Cardiac septum (tissue), 1 donor: ENCODE data around the gene TADA3. TPM values are rescaled to one million over a fixed set of nuclear protein-coding genes. Genes with fewer than 3 reads are reported as not detected.
A peak's percentile ranks its signal among the peaks of the same experiment; 100 is the strongest.
"Not testable (repeated sequence)": the region's sequence is repeated elsewhere in the genome, so short reads cannot be mapped to it uniquely, and the experiment has no call there.

Source experiments
- DNase-seq: peaks from one replicate; pipeline ENCODE4 v3.0.0-alpha.2; 2020; ENCODE audit warnings: low spot score
- intact Hi-C: fragments of 100-400 bp; cut with DNase I; formaldehyde crosslinking; loops from one replicate; pipeline ENCODE4 v1.14.0; 2022
- total RNA-seq: library from RNA; stranded (reverse); fragmentation: NEBNext Ultra II Directional; extraction: Animal tissue kit (Norgen Biotek cat#: 25700); gene quantifications from one replicate; pipeline ENCODE4 v1.2.1, GENCODE V29; 2021
- donor health status: DM: no; HTN: no; CAD: no.

The TADA3 gene
- total RNA-seq, 1 donor from 2014 or later: 50.1 TPM

GRCh38 chr3:9786825-9787669, 5.2 kb downstream of the TADA3 start:
- intact Hi-C loops: no loop called here
- DNase-seq: no peak

DNA sequence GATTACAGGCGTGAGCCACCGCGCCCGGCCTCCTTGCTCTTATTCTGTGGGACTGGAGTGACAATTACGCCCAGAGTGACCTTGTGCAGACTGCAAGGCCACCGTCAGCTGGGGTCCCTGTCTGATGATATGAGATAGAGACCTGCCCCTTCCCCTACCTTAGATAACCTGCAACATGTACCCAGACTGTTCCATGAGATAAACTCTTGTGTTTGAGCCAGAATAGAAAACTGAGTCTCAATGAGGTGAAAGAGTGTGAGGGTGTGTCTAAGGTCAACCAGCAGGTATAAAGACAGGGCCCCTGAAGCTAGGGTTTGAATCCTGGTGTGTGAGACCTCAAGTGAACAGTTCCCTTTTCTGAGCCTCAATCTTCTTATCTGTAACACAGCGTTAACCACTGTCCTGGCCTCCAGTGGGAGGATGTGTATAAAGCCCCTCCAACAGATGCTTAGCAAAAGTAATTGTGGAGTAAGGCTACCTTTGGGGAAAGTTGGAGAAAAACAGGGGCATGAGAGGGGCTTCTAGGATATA, 6.0 kb downstream of the TADA3 start:
- DNase-seq: no peak
- intact Hi-C loops: no loop called here

DNA sequence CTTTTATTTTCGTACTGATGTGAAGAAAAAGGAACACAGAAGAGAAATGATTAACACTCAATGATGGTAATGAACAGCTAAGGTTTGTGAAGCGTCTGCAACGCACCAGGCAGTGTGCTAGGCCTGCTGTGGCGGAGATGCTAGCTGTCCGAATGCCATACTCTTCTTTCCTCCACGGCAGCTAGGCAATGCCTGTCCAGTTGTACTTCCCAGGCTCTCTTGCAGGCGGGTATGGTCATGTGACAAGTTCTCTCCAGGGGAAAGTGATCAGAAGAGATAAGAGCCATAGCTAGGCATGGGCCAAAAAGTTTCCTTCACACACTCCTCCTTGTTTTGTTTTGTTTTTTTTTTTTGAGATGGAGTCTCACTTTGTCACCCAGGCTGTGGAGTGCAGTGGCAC, 6.7 kb downstream of the TADA3 start:
- intact Hi-C loops: no loop called here
- DNase-seq: no peak

GRCh38 chr3:9784965-9785364, 7.3 kb downstream of the TADA3 start:
- intact Hi-C loops: no loop called here

DNA sequence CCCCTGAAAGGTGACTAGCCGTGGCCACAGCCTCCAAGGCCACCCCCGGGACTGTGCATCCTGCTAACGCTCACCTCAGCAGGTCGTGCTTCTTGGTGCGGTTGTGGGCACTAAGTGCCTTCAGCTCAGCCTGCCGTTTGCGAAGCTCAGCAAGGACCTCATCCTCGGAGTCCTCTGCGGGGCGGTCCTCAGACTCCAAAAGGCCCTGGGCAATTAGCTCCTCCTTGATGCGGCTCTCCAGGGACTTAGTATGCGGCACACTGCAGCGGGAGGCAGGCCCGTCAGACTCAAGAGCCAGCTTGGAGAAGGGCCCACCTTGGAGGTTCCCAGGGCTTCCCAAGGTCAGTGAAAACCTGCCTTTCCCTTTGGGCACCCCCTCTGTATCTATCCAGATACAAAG, 8.3 kb downstream of the TADA3 start:
- DNase-seq: no peak
- intact Hi-C loops: no loop called here

More at GRCh38 chr3:9784965-9785364, 7.3 kb downstream of the TADA3 start:
- no peak for DNase-seq

- intact Hi-C loops: no loop called here
- no peak for DNase-seq
These were observed 9.5 kb downstream of the TADA3 start for GRCh38 chr3:9782770-9783169.

DNA sequence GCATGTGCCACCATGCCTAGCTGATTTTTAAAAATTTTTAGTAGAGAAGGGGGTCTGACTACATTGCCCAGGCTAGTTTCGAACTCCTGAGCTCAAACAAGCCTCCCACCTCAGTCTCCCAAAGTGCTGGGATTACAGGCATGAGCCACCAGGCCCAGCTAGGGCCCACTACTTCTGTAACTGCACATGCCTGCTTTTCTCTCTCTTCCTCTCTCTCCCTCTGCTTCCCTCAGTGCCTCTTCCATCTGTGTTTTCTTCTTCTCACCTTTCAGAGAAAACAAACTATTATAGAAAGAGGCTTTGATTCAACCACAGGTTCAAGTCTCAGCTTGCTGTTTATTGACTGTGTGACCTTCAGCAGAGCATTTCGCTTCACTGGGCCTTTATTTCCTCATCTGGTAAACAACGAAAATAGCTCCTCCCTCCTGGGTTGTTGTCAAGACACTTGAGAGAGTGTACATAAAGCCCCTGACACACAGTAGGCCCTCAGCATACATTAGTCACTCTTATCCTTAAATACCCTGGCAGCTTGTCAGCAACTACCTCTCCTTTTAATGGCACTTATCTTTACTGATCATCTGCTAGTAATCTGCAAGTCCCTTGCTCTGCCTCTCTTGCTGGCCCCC, 10.2 kb downstream of the TADA3 start:
- intact Hi-C loops: no loop called here
- DNase-seq: no peak

GRCh38 chr3:9781551-9781950, 10.7 kb downstream of the TADA3 start:
- intact Hi-C loops: no loop called here

DNA sequence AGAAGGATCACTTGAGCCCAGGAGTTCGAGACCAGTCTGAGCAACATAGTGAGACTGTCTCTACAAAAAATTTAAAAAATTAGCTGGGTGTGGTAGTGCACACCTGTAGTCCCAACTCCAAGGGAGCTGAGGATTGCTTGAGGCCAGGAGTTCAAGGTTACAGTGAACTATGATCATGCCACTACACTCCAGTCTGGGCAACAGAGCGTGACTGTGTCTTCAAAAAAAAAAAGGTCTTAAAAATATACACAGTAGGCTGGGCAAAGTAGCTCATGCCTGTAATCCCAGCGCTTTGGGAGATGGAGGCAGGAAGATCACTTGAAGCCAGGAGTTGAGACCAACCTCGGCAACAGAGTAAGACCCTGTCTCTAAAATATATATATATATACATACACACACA, 11.4 kb downstream of the TADA3 start:
- intact Hi-C loops: no loop called here
- no peak for DNase-seq

More at GRCh38 chr3:9781551-9781950, 10.7 kb downstream of the TADA3 start:
- no peak for DNase-seq

DNA sequence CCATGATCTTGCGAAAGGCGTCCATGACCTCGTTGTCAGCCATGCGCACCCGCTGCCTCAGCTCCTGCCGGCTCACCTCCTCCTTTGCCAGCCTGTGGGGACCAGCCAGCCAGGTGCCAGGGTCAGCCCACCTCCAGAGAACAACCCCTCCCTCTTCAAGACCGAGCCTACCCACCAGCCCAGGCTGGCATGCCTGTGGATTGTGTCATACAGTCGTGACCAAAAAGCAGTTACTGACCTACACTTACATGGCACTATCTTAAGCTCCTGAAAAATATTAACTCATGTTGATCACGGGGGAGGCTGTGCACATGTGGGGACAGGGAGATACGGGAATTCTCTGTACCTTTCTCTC, 11.8 kb downstream of the TADA3 start:
- intact Hi-C loops: no loop called here

GRCh38 chr3:9779721-9780457, 12.4 kb downstream of the TADA3 start:
- intact Hi-C loops: no loop called here
- DNase-seq: no peak

More for the DNA sequence above, 11.8 kb downstream of the TADA3 start:
- no peak for DNase-seq

- intact Hi-C loops: no loop called here
- no peak for DNase-seq
These were observed 13.1 kb downstream of the TADA3 start for GRCh38 chr3:9779075-9779593.

DNA sequence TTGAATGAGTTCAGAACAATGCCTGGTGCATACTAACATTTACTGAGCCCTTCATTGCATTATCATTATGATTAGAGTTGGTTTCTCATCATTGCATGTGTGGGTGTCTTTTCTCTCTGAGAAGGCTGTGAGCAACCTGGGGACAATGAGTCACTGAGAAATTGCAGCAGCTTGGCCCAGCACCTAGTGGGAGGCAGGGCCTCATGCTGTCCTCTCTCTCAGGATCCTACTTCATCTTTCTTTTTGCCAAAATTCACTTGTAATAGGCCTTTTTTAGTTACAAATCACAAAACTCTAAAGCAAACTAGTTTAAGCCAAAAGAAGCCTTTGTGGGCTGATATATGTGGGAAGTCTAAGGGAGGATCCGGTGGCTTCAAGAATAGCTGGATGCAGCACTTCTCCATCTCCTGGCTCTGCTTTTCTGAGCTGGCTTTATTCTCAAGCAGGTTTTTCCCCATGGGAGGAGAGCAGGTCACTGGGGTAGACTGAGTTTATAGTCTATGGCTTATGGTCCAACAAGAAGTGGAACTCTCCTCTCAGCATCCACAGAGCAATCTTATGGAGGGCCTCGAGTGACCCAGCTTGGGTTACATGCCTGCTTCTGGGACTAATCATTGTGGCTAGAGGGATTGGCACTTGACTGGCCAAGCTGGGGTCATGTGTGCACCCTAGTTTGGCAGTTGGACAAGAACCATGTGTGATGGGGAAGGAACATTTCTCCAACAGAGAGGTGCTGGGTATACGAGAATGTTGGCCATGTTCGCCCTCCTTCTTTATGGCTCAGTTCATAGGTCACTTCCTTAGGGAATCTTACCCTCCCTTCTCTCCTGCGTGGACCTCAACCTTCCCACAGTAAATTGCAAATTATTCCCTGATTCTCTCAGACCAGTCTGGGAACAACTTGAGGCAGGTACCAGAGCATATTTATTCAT, 13.9 kb downstream of the TADA3 start:
- intact Hi-C loops: no loop called here

DNA sequence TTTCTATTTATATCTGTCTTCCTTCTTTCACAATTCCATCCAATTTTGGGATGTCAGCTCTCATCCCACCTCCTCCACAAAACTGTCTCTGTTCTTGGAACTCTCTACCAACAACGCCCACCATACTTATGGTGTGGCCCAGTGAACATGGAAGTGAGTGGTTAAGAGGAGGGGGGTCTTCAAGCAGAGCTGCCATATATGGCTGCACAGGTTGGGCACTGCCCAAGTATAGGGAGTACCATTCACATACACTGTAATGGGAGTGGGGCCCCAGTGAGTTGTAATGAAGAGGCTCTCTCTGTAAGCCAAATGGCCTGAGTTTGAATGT, 14.6 kb downstream of the TADA3 start:
- no peak for DNase-seq
- intact Hi-C loops: no loop called here

More for the DNA sequence above, 13.9 kb downstream of the TADA3 start:
- DNase-seq: no peak

DNA sequence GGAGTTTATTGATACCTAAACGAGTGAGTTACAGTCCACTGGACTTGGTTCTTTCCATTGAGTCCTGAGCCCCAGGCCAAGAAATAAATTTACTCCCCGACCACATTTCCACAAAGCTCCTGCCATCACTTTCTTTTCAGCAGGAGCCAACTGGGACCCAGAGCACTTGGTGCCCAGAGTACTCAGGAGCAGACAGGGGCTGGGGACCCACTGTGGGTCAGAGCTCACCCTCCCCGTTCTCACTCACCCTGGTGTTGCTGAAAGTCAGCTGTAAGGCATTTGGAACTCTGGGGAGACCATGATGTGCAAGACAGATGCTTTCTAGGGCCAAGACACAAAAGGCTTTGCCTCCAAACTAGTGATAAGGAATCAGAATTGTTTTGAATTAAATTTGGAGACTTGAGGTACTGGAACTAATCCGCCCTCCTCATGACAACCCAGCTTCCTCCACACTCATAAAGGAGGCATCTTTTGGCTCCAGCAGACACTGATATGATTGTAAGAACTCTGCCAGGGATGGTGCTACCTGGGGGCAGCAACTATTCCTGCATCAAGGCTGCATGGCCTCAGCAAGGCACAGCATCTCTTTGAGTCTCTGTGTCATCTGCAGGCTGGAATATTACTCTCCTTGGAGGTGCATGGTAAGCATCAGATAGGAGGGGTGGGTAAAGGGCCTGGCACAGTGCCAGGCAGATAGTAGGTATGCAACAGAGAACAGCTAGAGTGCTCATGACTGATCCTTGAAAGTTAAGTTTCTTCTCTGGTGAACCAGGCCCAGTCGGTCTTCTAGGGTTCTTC, 15.2 kb downstream of the TADA3 start:
- no peak for DNase-seq
- intact Hi-C loops: no loop called here

GRCh38 chr3:9771007-9771406, 21.3 kb downstream of the TADA3 start:
- intact Hi-C loops: loop anchor here (2.0 kb wide), 1 partner anchor 20 kb away; no protein-coding TSS in a partner anchor
- not testable (repeated sequence) for DNase-seq

- peak; percentile 85 for DNase-seq
These were observed 21.9 kb downstream of the TADA3 start for GRCh38 chr3:9770276-9770812.

More at GRCh38 chr3:9770276-9770812, 21.9 kb downstream of the TADA3 start:
- intact Hi-C loops: loop anchor here (2.0 kb wide), 1 partner anchor 20 kb away; no protein-coding TSS in a partner anchor
